Progenitor cell of endocrine pancreas (in vitro differentiated cells): ENCODE measurements around the gene ZNF440. TPM values are rescaled to one million over a fixed set of nuclear protein-coding genes. Genes with fewer than 3 reads are reported as not detected.
A peak's percentile ranks its signal among the peaks of the same experiment; 100 is the strongest.

ENCODE experiments used
- DNase-seq: peaks from one replicate; pipeline ENCODE4 v3.0.0; 2021; ENCODE audit warnings: low spot score; ENCODE audit not compliant: unreplicated experiment
- H3K27ac Mint-ChIP-seq: 2 replicates; pipeline ENCODE4 v1.8.0; 2021; ENCODE audit warnings: mild to moderate bottlenecking, moderate library complexity, mixed read lengths
- H3K27me3 Mint-ChIP-seq: 2 replicates; pipeline ENCODE4 v1.8.0; 2021; ENCODE audit warnings: mixed read lengths
- H3K36me3 Mint-ChIP-seq: 2 replicates; pipeline ENCODE4 v1.8.0; 2022; ENCODE audit warnings: mixed read lengths; ENCODE audit not compliant: insufficient read depth
- H3K4me1 Mint-ChIP-seq: 2 replicates; pipeline ENCODE4 v1.8.0; 2021; ENCODE audit warnings: low read depth, mixed read lengths
- H3K4me3 Mint-ChIP-seq: 2 replicates; pipeline ENCODE4 v1.8.0; 2021; ENCODE audit warnings: low read depth, mild to moderate bottlenecking, moderate library complexity, mixed read lengths
- H3K9me3 Mint-ChIP-seq: 2 replicates; pipeline ENCODE4 v1.8.0; 2021; ENCODE audit warnings: low read depth, mixed read lengths
- total RNA-seq: library from RNA; stranded (reverse); gene quantifications from 2 replicates; pipeline ENCODE4 v1.2.1, GENCODE V29; 2021
- TF ChIP-seq, protein P1 (sequence below): fragments of 200-600 bp; sonication (generic); IDR thresholded peaks from one replicate; pipeline ENCODE4 v1.5.0; 2021; ENCODE audit warnings: antibody characterized with exemption, mild to moderate bottlenecking; ENCODE audit not compliant: unreplicated experiment

Gene ZNF440
- total RNA-seq, 1 donor from 2014 or later: 23.2 TPM

DNA sequence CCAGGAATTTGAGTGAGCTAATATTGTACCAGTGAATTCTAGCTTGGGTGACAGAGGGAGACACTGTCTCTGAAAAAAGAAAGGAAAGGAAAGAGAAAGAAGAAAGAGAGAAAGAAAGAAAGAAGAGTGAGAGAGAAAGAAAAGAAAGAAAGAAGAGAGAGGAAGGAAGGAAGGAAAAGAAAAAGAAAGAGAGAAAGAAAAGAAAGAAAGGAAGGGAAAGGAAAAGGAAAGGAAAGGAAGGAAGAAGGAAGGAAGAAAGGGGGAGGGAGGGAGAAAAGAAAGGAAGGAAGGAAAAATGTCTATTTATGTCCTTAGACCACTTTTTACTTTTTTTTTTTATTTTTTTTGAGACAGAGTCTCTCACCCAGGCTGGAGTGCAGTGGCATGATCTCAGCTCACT is 21.1 kb upstream of the ZNF440 start:
- peaks cover 1% of the 10 kb centered on the region for H3K36me3 Mint-ChIP-seq
- peaks cover 26% of the 10 kb centered on the region for H3K27me3 Mint-ChIP-seq
- peaks cover 6% of the 10 kb centered on the region for H3K4me1 Mint-ChIP-seq
- no peak overlapping the region for H3K4me3 Mint-ChIP-seq
- TF ChIP-seq, protein P1, sequence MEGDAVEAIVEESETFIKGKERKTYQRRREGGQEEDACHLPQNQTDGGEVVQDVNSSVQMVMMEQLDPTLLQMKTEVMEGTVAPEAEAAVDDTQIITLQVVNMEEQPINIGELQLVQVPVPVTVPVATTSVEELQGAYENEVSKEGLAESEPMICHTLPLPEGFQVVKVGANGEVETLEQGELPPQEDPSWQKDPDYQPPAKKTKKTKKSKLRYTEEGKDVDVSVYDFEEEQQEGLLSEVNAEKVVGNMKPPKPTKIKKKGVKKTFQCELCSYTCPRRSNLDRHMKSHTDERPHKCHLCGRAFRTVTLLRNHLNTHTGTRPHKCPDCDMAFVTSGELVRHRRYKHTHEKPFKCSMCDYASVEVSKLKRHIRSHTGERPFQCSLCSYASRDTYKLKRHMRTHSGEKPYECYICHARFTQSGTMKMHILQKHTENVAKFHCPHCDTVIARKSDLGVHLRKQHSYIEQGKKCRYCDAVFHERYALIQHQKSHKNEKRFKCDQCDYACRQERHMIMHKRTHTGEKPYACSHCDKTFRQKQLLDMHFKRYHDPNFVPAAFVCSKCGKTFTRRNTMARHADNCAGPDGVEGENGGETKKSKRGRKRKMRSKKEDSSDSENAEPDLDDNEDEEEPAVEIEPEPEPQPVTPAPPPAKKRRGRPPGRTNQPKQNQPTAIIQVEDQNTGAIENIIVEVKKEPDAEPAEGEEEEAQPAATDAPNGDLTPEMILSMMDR: no peak
- no peak overlapping the region for H3K27ac Mint-ChIP-seq
- peaks cover 15% of the 10 kb centered on the region for H3K9me3 Mint-ChIP-seq
- DNase-seq: no peak

DNA sequence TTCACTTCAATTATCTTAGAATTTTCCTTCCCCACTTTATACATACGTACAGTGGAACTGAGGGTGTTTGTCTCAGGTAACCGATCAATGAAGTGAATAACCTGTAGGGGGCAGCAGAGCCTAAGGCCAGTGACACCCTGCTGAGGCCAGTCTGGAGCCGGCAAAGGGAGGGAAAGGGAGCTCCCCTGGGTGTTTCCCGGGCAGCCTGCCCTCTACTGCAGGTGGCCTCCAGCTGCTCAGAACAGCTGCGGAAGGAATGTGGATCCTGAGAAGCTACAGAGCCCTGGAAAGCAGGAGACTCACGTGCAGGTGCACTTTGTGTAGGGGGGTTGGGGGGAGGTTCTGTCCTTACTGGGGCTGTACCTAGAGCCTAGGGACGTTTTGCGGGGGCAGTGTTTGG is 16.6 kb upstream of the ZNF440 start:
- Mint-ChIP-seq H3K27me3 (peaks cover 23% of the 10 kb centered on the region), H3K4me1 (peaks cover 8% of the 10 kb centered on the region), H3K27ac (peak overlapping the region; percentile 99), H3K36me3 (peaks cover 7% of the 10 kb centered on the region), H3K9me3 (peaks cover 3% of the 10 kb centered on the region), H3K4me3 (peak overlapping the region; percentile 84)
- TF ChIP-seq, protein P1: peak; percentile 86
- DNase-seq: peak; percentile 80

DNA sequence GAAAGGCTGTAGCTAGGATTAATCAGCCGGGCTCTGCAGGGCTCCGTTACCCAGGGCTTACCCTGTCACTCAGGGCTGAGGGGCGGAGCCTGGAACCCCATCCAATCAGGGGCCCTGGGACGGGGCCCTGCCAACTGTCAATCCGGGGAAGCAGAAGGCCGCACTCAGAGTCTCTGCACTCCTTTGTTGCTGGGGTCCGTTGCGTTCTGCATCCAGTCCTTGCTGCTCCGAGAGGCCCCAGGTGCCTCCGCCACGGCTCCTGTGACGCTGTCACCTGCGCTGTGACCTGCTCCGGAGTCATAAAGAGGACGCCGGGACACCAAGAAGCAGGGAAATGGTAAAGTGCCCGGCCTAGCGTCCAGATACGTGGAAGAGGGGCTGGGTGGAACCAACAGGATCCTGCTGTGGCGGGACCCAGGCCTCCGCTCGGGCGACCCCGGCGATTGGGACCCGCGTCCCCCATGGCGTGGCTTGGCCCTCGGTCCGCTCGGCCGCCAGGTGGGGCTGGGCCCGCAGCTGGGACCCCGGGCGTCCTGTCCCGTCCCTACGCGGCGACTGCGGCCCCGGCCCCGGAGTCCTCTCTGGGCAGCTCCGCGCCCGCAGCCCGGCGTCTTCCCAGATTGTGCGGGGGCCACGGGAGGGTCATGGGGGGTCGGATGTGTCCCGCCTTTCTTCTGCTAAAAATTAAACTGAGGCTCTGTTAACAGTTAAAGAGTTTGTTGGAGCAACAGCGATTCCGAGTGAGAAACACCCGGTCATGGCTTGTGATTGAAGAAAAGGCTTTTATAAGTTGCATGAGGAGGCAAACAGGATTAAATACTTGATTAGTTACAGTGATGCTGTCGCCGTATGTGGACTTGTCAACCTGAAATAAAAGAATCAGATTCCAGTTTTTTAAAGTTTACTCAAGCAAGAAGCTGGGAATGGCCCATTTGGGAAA is 15.4 kb upstream of the ZNF440 start, which contains the start of gene ZNF491:
TSS of gene ZNF491 (plus strand) at position 133 of the 940 bp plus-strand sequence. CDS start 7,431 bp downstream, outside the sequence.
- H3K4me1 Mint-ChIP-seq: peaks cover 8% of the 10 kb centered on the region
- H3K36me3 Mint-ChIP-seq: peaks cover 14% of the 10 kb centered on the region
- H3K27me3 Mint-ChIP-seq: peaks cover 18% of the 10 kb centered on the region
- peak within 1 kb of the TSS; percentile 99 for H3K27ac Mint-ChIP-seq
- H3K4me3 Mint-ChIP-seq: peak within 1 kb of the TSS; percentile 84
- TF ChIP-seq, protein P1: peak; percentile 65
- peaks cover 10% of the 10 kb centered on the region for H3K9me3 Mint-ChIP-seq
- peak; percentile 85 for DNase-seq

DNA sequence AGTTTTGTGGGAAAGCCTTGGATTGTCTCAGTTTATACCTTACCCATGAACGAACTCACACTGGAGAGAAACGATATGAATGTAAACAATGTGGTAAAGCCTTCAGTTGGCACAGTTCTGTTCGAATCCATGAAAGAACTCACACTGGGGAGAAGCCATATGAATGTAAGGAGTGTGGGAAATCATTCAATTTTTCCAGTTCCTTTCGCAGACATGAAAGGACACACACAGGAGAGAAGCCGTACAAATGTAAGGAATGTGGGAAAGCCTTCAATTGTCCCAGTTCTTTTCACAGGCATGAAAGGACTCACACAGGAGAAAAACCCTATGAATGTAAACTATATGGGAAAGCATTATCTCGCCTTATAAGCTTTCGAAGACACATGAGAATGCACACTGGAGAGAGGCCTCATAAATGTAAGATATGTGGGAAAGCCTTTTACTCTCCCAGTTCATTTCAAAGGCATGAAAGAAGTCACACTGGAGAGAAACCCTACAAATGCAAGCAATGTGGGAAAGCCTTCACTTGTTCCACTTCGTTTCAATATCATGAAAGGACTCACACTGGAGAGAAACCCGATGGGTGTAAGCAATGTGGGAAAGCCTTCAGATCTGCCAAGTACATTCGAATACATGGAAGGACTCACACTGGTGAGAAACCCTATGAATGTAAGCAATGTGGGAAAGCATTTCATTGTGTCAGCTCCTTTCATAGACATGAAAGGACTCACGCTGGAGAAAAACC is 7.5 kb upstream of the ZNF440 start:
- DNase-seq: no peak
- Mint-ChIP-seq H3K4me3 (no peak overlapping the region), H3K27ac (no peak overlapping the region), H3K4me1 (no peaks in the 10 kb centered on the region), H3K9me3 (peaks cover 46% of the 10 kb centered on the region), H3K27me3 (no peaks in the 10 kb centered on the region), H3K36me3 (peaks cover 60% of the 10 kb centered on the region)
- TF ChIP-seq, protein P1: no peak

DNA sequence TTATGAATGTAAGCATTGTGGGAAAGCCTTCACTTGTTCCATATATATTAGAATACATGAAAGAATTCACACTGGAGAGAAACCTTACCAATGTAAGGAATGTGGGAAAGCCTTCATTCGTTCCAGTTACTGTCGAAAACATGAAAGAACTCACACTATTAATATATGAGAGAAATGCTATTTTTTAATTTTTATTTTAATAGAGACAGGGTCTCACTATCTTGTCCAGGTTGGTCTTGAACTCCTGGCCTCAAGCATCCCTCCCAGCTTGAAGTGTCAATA is 7.0 kb upstream of the ZNF440 start:
- H3K36me3 Mint-ChIP-seq: peaks cover 60% of the 10 kb centered on the region
- H3K9me3 Mint-ChIP-seq: peaks cover 46% of the 10 kb centered on the region

More for the DNA sequence above, 7.0 kb upstream of the ZNF440 start:
- no peak overlapping the region for H3K4me3 Mint-ChIP-seq
- TF ChIP-seq, protein P1: no peak
- no peak overlapping the region for H3K27ac Mint-ChIP-seq
- no peak for DNase-seq
- no peaks in the 10 kb centered on the region for H3K27me3 Mint-ChIP-seq
- no peaks in the 10 kb centered on the region for H3K4me1 Mint-ChIP-seq
